ENCODE measurements around the gene FOXP4. TPM values are rescaled to one million over a fixed set of nuclear protein-coding genes. Genes with fewer than 3 reads are reported as not detected.

FOXP4 gene
- total RNA-seq, 1 donor from 2014 or later = 30.0 TPM

DNA sequence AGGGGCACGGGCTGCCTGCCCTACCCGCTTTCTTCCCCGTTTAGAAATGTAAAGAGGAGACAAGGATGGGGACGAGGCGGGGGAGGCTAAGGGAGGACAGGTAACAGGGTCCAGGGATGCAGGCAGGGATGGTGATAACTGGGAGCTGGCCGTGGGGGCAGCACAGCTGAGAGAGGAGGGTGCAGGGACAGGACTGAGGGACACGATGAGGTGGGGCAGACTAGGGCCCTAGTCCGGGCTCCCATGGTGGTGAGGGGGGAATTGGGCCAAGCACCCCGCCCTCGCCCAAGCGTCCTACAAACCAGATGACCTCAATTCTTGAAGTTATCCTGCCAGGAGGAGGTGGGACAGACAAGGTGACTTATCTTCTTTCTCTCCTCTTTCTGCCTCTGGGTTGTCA is 47.7 kb downstream of the FOXP4 start:
- Histone ChIP-seq H3K9me3 (no peaks in the 10 kb centered on the region), H3K4me3 (no peak overlapping the region), H3K4me1 (no peaks in the 10 kb centered on the region), H3K27me3 (ENCODE audit: low read depth) (no peaks in the 10 kb centered on the region), H3K36me3 (peaks cover 75% of the 10 kb centered on the region), H3K27ac (no peak overlapping the region)
- intact Hi-C loops (cut with DNase I) = no loop called here
- TF ChIP-seq, protein P1, sequence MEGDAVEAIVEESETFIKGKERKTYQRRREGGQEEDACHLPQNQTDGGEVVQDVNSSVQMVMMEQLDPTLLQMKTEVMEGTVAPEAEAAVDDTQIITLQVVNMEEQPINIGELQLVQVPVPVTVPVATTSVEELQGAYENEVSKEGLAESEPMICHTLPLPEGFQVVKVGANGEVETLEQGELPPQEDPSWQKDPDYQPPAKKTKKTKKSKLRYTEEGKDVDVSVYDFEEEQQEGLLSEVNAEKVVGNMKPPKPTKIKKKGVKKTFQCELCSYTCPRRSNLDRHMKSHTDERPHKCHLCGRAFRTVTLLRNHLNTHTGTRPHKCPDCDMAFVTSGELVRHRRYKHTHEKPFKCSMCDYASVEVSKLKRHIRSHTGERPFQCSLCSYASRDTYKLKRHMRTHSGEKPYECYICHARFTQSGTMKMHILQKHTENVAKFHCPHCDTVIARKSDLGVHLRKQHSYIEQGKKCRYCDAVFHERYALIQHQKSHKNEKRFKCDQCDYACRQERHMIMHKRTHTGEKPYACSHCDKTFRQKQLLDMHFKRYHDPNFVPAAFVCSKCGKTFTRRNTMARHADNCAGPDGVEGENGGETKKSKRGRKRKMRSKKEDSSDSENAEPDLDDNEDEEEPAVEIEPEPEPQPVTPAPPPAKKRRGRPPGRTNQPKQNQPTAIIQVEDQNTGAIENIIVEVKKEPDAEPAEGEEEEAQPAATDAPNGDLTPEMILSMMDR (IDR thresholded peaks at IDR 0.05) = no peak
- DNase-seq (no peak), ATAC-seq (no peak)

DNA sequence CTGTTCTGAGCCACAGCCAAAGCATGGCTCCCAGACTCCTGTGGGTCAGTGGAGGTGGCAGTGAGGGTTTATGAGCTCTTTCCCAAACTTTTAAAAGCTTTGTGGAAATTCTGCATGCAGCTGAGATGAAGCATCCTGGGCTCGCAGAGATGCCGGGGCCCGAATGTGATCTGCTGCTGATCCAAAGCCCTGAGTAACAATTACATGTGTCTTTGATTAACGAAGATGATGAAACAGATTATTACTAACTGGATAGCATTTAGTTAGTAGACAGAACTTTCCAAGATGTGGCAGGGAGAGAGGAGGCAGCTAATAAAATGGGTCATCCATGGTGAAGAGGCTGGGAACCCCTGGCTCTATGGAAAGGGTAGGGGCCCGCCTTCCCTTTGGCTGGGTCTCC is 48.1 kb downstream of the FOXP4 start:
- no peak overlapping the region for H3K4me3 ChIP-seq
- intact Hi-C loops (cut with DNase I) = no loop called here
- H3K27me3 ChIP-seq (ENCODE audit: low read depth) = no peaks in the 10 kb centered on the region
- no peak overlapping the region for H3K27ac ChIP-seq
- peaks cover 76% of the 10 kb centered on the region for H3K36me3 ChIP-seq
- H3K9me3 ChIP-seq = no peaks in the 10 kb centered on the region
- TF ChIP-seq, protein P1 (IDR thresholded peaks at IDR 0.05) = no peak
- no peaks in the 10 kb centered on the region for H3K4me1 ChIP-seq
- ATAC-seq = no peak
- no peak for DNase-seq

DNA sequence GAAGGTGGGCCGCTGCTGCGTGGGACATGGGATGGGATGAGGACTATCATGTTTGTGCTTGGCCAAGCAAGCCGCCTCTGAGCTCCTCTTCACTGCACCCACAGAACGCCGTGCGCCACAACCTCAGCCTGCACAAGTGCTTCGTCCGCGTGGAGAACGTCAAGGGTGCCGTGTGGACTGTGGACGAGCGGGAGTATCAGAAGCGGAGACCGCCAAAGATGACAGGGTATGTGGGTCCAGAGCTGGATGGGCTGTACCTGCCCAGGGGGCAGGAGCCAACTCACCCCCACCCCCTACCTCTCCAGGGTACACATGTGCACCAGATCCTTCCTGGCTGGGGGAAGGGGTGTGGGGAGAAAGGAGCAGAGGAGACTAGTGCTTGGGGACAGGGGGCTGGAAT is 48.6 kb downstream of the FOXP4 start:
- TF ChIP-seq, protein P1 (IDR thresholded peaks at IDR 0.05) = no peak
- intact Hi-C loops (cut with DNase I) = no loop called here
- ATAC-seq (no peak), DNase-seq (no peak)
- H3K9me3 ChIP-seq = no peaks in the 10 kb centered on the region
- H3K27me3 ChIP-seq (ENCODE audit: low read depth) = no peaks in the 10 kb centered on the region
- no peak overlapping the region for H3K4me3 ChIP-seq
- H3K4me1 ChIP-seq = no peaks in the 10 kb centered on the region
- H3K27ac ChIP-seq = no peak overlapping the region
- peaks cover 75% of the 10 kb centered on the region for H3K36me3 ChIP-seq

DNA sequence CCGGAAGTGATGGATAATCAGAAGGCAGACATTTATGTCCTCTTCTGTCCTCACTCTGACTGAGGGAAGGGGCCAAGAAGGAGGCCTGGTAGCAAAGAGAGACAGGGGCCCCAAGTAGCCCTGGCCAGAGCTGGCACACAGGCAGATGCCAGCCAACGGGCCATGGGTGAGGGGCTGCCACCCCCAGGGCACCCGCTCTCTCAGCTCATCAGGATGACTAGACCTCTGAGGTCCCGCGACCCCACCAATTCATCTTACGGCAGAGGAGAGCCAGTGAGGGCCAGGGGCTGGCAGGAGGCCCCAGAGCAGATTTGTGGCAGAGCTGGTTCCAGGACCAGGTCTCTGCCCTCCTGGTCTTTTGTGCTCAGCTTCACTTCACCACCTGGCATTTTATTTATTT is 49.0 kb downstream of the FOXP4 start:
- H3K4me3 ChIP-seq = no peak overlapping the region
- no peaks in the 10 kb centered on the region for H3K27me3 ChIP-seq (ENCODE audit: low read depth)
- ATAC-seq = no peak
- intact Hi-C loops (cut with DNase I) = no loop called here
- peaks cover 71% of the 10 kb centered on the region for H3K36me3 ChIP-seq
- no peak overlapping the region for H3K27ac ChIP-seq
- TF ChIP-seq, protein P1 (IDR thresholded peaks at IDR 0.05) = no peak
- DNase-seq = no peak
- no peaks in the 10 kb centered on the region for H3K4me1 ChIP-seq
- no peaks in the 10 kb centered on the region for H3K9me3 ChIP-seq

DNA sequence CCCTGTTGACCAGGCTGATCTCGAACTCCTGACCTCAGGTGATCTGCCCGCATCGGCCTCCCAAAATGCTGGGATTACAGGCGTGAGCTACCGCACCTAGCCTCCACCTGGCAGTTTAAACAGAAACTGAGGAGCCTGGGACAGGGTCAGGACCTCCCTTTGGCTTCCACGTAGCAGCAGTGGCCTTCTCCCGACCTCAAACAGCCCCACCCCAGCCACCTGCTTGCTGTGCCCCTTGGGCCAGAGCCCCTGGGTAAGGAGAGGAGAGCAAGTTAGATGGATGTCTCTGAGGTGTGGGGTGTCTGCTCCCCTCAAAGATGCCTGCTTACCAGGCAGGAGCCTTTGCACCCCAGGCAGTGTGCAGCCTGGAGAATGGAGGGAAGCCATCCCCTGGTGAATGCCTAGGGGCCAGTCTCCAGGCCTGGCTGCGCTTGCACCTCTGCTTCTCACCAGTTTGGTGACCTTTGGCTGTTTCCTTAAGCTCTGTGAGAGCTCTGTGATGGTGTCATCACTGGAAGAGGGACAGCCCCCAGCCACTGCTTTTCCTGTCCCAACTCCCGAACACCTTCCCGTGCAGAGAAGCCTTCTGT is 50.0 kb downstream of the FOXP4 start:
- no peaks in the 10 kb centered on the region for H3K4me1 ChIP-seq
- no peaks in the 10 kb centered on the region for H3K27me3 ChIP-seq (ENCODE audit: low read depth)
- H3K9me3 ChIP-seq = no peaks in the 10 kb centered on the region
- TF ChIP-seq, protein P1 (IDR thresholded peaks at IDR 0.05) = no peak
- H3K36me3 ChIP-seq = peaks cover 63% of the 10 kb centered on the region
- intact Hi-C loops (cut with DNase I) = no loop called here
- H3K4me3 ChIP-seq = no peak overlapping the region
- no peak for DNase-seq
- no peak overlapping the region for H3K27ac ChIP-seq
- no peak for ATAC-seq

Data from lower lobe of right lung (tissue), 2 donors.